SKM-1 (cell line): Measurements from ENCODE around the gene THAP2.
"Not testable (repeated sequence)": the region's sequence is repeated elsewhere in the genome, so short reads cannot be mapped to it uniquely, and the experiment has no call there.

Experiments used
- DNase-seq: peaks from one replicate; lab custom pipeline; 2025; ENCODE audit not compliant: unreplicated experiment; lab: John Stamatoyannopoulos, UW

The THAP2 gene

GRCh38 chr12:71702181-71702580 is 38.1 kb downstream of the THAP2 start:
- DNase-seq, result not testable (repeated sequence)

DNA sequence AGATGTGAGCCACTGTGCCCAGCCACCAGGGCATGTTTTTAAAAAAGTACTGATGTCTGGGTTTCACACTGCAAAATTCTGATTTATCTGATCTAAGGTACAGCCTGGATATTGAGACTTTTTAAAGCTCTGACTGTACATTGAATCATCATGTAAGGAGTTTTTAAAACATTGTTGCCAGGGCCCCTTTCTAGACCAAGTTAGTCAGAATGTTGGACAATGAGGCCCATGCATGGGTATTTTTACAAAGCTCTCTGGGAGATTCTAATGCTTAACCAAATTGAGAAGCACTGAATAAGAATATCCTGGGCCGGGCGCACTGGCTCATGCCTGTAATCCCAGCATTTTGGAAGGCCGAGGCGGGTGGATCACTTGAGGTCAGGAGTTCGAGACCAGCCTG is 38.5 kb downstream of the THAP2 start:
- no peak for DNase-seq

GRCh38 chr12:71703206-71703605 is 39.1 kb downstream of the THAP2 start:
- no peak for DNase-seq

GRCh38 chr12:71704920-71705319 is 40.8 kb downstream of the THAP2 start:
- DNase-seq, result no peak

GRCh38 chr12:71708658-71709057 is 44.6 kb downstream of the THAP2 start:
- DNase-seq, result no peak

DNA sequence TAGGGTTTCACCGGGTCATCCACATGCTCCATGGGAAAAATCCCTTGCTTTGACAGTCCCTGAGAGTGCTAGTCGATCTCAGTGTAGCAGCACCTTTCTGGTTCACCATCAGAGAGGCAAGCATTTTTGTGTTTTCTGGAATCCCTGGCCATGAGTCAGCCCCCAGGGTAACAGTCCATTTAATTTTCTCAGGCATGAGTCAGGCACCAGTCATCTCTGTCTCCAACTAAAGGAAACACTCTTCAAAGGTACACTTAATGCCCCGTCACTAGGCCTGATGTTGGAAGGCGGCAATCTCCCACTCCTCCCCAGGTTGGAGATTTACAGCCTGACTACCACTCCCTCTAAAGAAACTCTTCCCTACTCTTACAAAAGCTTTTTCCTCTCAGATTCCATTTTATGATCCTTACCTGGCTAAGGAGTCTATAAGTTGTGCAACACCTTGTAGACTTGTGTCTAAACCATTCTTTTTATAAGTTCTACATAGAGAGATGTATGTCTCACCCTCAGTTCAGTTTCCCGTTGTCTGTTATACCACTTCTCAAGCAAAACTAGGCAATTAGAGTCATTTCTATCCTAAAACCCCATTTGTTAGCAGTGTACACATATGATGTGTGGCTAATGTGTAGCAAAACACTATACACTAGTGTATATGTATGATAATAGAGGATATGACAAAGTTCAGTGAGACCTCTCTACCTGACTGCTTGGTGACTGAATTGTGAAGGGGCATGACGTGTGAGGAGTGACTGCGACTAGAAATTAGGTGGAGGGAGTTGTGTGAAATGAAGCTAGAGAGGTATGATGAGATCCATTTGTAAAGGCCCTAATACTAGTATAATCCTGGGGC is 46.4 kb downstream of the THAP2 start:
- no peak for DNase-seq

GRCh38 chr12:71718611-71719010 is 54.5 kb downstream of the THAP2 start:
- no peak for DNase-seq

DNA sequence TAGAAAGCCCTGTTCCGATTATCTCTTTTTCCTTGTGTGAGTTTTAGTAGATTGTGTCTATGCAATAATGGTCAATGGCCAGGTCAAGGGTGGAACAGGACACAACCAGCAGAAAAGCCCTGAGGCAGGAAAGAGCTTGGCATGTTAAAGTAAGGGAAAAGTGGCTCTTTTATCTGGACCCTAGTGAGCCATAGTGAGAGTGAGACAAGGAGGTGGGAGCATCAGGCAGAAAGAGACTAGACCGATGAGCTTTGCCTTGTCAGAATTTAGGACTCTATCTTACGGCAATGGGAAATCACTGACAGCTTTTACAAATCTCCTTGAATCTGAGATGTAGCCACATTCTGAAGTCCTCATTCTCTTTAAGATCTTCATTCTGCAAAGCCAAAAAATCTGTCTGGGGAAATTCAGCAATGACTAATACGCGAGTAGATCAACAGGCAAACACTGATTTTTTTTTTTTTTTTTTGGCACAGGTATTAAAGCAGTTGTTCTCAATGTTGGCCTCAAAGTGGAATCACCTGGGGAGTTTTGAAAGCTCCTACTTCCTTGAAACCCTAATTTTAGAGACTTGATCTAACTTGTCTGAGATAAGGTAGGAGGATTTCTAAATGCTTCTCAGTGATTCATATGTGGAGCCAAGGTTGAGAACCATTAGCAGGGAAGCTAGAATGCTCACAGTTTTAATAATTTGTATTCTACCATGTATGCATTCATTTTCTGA is 55.7 kb downstream of the THAP2 start:
- no peak for DNase-seq

DNA sequence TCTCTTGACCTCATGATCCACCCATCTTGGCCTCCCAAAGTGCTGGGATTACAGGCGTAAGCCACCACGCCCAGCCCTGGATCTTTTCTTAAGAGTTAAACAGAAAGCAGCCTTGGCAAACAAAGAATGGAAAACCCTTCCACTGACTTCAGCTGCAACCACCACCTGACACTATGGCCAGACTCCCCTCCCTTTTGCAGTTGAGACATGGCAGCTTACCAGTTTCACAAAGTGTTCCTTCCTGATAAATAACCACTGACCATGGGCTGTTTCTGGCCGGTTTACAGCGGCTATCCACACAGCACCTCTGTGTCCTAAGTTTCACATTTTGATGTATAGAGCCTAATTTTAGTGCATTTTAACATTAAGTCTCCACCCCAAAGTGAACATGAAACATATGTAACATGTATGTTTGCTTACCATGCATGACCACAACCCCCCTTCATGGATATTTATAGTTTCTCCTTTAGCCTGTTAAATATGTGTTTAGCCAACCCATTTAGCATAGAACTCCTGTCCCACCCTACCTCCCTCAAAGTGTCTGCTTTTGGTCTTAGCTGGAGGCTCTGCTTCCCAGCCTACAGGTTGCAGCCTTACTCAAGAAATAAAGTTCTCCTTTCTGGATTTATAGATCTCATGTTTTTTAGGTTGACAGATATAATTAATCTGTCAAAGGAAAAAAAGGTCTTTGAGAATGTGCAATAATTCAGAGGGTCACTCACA is 57.8 kb downstream of the THAP2 start:
- no peak for DNase-seq

GRCh38 chr12:71725011-71725410 is 60.9 kb downstream of the THAP2 start:
- no peak for DNase-seq

DNA sequence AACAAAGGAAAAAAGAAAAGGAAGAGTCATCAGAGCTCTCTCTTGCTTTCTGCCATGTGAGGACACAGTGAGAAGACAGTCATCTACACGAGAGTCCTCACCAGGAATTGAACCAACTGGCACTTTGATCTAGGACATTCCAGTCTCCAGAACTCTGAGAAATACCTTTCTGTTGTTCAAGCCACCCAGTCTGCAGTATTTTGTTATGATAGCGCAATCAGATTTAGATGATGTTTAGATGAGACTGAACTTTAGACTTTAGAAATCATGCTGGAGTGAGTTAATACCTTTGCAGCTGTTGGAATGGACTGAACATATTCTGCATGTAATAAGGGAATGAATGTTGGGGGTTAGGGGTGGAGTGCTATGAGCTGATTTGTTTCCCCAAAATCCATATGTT is 62.4 kb downstream of the THAP2 start:
- no peak for DNase-seq

- no peak for DNase-seq
Measured at GRCh38 chr12:71727958-71728357, 63.9 kb downstream of the THAP2 start.
